Inflammatory macrophage treated with lipopolysaccharide for 1 hour (primary cell): ENCODE measurements around the gene GAREM1.
"Not testable (repeated sequence)": the region's sequence is repeated elsewhere in the genome, so short reads cannot be mapped to it uniquely, and the experiment has no call there.

Source experiments
- DNase-seq, 2 donors: peaks; one replicate each; pipeline ENCODE4 v3.0.0-alpha.2; 2020 to 2022

The GAREM1 gene

DNA sequence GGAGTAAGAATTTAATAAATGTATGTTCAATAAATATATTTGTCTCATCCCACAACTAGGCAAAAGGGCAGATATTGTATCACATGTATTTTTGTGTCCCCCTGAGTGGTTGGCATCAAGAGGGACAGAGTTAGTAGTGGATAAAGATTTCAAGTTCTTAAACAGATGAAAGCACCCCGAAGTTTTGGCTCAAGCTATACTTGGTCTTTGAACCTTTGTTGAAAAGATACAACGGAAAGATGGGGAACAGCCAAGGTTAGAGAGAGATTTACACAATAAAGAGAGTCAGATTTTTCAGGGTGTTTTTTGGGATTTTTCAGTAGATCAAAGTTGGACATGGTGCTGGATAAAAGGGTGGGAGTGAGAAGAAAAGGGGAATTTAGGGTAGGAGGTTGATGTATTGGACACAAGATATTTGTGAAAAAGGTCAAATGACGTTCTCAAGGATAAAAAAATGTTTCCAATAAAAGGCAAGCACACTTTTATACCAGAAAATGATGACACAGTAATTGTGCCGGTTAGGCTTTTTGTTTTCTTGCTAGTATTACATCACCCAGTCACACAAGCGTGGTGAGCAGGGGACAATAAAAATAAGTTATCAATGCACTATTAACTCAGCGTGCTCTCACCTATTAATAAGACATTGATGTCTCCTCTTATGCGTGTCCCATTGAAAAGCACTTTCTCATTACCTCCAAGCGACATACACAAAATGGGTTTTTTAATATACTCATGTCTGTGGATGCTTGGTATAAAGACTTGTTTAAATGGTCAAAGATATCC, 221.3 kb downstream of the GAREM1 start:
- DNase-seq = no peak

DNA sequence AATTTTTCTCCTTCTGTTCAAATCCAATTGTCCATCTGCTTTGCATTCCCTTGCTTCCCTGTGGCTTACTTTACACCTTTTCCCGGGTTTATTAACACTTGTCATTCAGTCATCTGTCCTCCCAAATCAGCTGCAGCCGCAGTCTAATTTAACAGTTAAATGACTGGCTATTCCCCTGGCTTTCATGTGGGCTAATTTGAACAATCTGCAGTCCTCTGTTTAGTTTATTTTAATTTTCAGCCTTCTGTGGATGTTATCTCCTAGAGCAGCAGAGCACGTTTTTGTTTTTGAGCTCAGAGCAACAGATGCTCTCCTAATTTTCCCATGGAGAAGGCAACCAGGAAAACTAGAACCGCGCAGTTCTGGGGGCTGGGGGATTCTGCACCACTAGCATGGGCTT, 225.8 kb downstream of the GAREM1 start:
- DNase-seq = no peak

- no peak for DNase-seq
Measured at GRCh38 chr18:32243358-32243757, 227.3 kb downstream of the GAREM1 start.

DNA sequence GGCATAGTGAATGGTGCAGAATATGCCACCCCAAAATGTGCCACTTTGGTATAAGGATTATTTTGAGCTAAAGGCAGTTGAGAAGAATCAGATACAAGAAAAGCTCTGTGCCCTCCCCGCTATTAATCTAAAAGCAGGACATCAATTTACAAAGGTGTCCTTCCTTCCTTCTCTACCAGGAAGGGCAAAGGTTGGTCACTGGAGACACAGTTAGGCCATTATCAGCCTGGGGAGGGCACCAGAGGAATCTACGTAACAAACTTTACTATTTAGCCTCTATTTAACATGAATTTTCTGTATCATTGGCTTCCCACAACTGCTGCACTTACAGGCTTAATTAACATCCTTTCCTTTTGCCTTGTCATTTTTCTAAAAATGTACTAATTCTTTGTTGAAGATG, 228.3 kb downstream of the GAREM1 start:
- no peak for DNase-seq

GRCh38 chr18:32238635-32239268, 231.9 kb downstream of the GAREM1 start:
- no peak for DNase-seq

GRCh38 chr18:32237049-32237448, 233.6 kb downstream of the GAREM1 start:
- DNase-seq = no peak

DNA sequence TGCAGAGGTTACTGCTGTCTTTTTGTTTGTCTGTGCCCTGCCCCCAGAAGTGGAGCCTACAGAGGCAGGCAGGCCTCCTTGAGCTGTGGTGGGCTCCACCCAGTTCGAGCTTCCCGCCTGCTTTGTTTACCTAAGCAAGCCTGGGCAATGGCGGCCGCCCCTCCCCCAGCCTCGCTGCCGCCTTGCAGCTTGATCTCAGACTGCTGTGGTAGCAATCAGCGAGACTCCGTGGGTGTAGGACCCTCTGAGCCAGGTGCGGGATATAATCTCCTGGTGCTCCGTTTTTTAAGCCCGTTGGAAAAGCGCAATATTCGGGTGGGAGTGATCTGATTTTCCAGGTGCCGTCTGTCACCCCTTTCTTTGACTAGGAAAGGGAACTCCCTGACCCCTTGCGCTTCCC, 237.3 kb downstream of the GAREM1 start:
- not testable (repeated sequence) for DNase-seq

- DNase-seq = no peak
Measured at GRCh38 chr18:32219431-32220018, 251.2 kb downstream of the GAREM1 start.

GRCh38 chr18:32216390-32216789, 254.3 kb downstream of the GAREM1 start:
- DNase-seq = no peak

- no peak for DNase-seq
Measured at GRCh38 chr18:32213693-32214092, 257.0 kb downstream of the GAREM1 start.
